Endodermal cell (in vitro differentiated cells): ENCODE results near the gene DNAJC6. TPM values are rescaled to one million over a fixed set of nuclear protein-coding genes. Genes with fewer than 3 reads are reported as not detected.

Experiments
- DNase-seq: peaks from one replicate; pipeline ENCODE4 v3.0.0-alpha.2; 2017
- H3K27ac ChIP-seq: 2 replicates; pipeline ENCODE4 v1.5.1; 2013; ENCODE audit warnings: mild to moderate bottlenecking, low read depth, low read length, moderate library complexity
- H3K27me3 ChIP-seq: 2 replicates; pipeline ENCODE4 v1.6.1; 2013; ENCODE audit warnings: mild to moderate bottlenecking, low read length, moderate library complexity; ENCODE audit not compliant: insufficient read depth, control insufficient read depth, poor library complexity, severe bottlenecking
- H3K36me3 ChIP-seq: 2 replicates; pipeline ENCODE4 v1.7.0; 2013; ENCODE audit warnings: mild to moderate bottlenecking, low read length, moderate library complexity; ENCODE audit not compliant: control insufficient read depth, insufficient read depth
- H3K4me1 ChIP-seq: one replicate; pipeline ENCODE4 v1.7.0; 2013; ENCODE audit warnings: low read length; ENCODE audit not compliant: control insufficient read depth, insufficient read depth
- H3K4me3 ChIP-seq: 2 replicates; pipeline ENCODE4 v1.5.1; 2013; ENCODE audit warnings: mild to moderate bottlenecking, low read length, moderate library complexity
- H3K9ac ChIP-seq: 2 replicates; pipeline ENCODE4 v1.6.1; 2013; ENCODE audit warnings: mild to moderate bottlenecking, low read length, moderate library complexity; ENCODE audit not compliant: poor library complexity, severe bottlenecking; ENCODE audit errors: extremely low read depth
- H3K9me3 ChIP-seq: 2 replicates; pipeline ENCODE4 v1.6.1; 2013; ENCODE audit warnings: mild to moderate bottlenecking, low read length, moderate library complexity; ENCODE audit not compliant: control insufficient read depth
- H3K27ac Mint-ChIP-seq: 2 replicates; pipeline ENCODE4 v1.8.0; 2020; ENCODE audit warnings: mixed read lengths
- H3K27me3 Mint-ChIP-seq: 2 replicates; pipeline ENCODE4 v1.8.0; 2021; ENCODE audit warnings: mild to moderate bottlenecking, mixed read lengths; ENCODE audit not compliant: insufficient read depth
- H3K36me3 Mint-ChIP-seq: 2 replicates; pipeline ENCODE4 v1.8.0; 2020; ENCODE audit warnings: low read depth, mixed read lengths
- H3K4me1 Mint-ChIP-seq: 2 replicates; pipeline ENCODE4 v1.8.0; 2020; ENCODE audit warnings: mixed read lengths
- H3K4me3 Mint-ChIP-seq: 2 replicates; pipeline ENCODE4 v1.8.0; 2020; ENCODE audit warnings: mild to moderate bottlenecking, moderate library complexity, mixed read lengths
- H3K9me3 Mint-ChIP-seq: 2 replicates; pipeline ENCODE4 v1.8.0; 2020; ENCODE audit warnings: mild to moderate bottlenecking, mixed read lengths
- CTCF ChIP-seq: fragments of 200-600 bp; sonication (generic); conservative IDR thresholded peaks from 2 replicates; pipeline ENCODE4 v1.5.0; 2021; ENCODE audit warnings: antibody characterized with exemption, mild to moderate bottlenecking
- WGBS, 2 experiments: methylation state at CpG; one replicate each; pipeline versions ENCODE4 v1.1.5 to v1.1.7; 2013; ENCODE audit warnings: missing lambda C conversion rate in 2 of 2, mixed read lengths in 1 of 2; ENCODE audit not compliant: insufficient coverage in 1 of 2, insufficient read length in 1 of 2; 5-methylcytosine and 5-hydroxymethylcytosine counted together
- total RNA-seq, 2 donors: library from RNA; stranded (reverse); fragmentation: NEBNext Ultra II Directional in 1 of 2; extraction: Animal tissue kit (Norgen Biotek cat#: 25700) in 1 of 2; gene quantifications; 2 replicates in 1 of 2; 3 replicates in 1 of 2; pipeline ENCODE4 v1.2.1, GENCODE V29; 2021

The DNAJC6 gene
- total RNA-seq, 2 donors from 2014 or later: 17.4 to 33.9 TPM

- Mint-ChIP-seq H3K36me3 (peaks cover 3% of the 10 kb centered on the region), H3K9me3 (peaks cover 4% of the 10 kb centered on the region), H3K4me1 (peaks cover 11% of the 10 kb centered on the region), H3K4me3 (no peak overlapping the region), H3K27ac (no peak overlapping the region), H3K27me3 (no peaks in the 10 kb centered on the region)
- DNase-seq: no peak
- TF ChIP-seq CTCF: no peak
- H3K27ac ChIP-seq: no peak overlapping the region
- no peaks in the 10 kb centered on the region for H3K4me1 ChIP-seq
- H3K9me3 ChIP-seq: peaks cover 5% of the 10 kb centered on the region
- H3K27me3 ChIP-seq: no peaks in the 10 kb centered on the region
- H3K9ac ChIP-seq: no peak overlapping the region
- 88 to 92% methylated on average over 1 to 2 of the region's 2 CpGs for WGBS, 2 experiments
- H3K36me3 ChIP-seq: no peaks in the 10 kb centered on the region
- no peak overlapping the region for H3K4me3 ChIP-seq
Measured at GRCh38 chr1:65417729-65418128, 108.4 kb downstream of the DNAJC6 start.

GRCh38 chr1:65418522-65419185 lies 109.3 kb downstream of the DNAJC6 start:
- H3K36me3 ChIP-seq: no peaks in the 10 kb centered on the region
- H3K27ac Mint-ChIP-seq: peak overlapping the region; percentile 67
- no peaks in the 10 kb centered on the region for H3K27me3 ChIP-seq
- H3K9me3 Mint-ChIP-seq: peaks cover 4% of the 10 kb centered on the region
- no peaks in the 10 kb centered on the region for H3K4me1 ChIP-seq
- peak overlapping the region; percentile 88 for H3K4me3 ChIP-seq
- TF ChIP-seq CTCF: no peak
- H3K27me3 Mint-ChIP-seq: no peaks in the 10 kb centered on the region
- H3K36me3 Mint-ChIP-seq: no peaks in the 10 kb centered on the region
- 93 to 100% methylated on average over 2 to 4 of the region's 4 CpGs for WGBS, 2 experiments
- no peak overlapping the region for H3K9ac ChIP-seq
- H3K4me1 Mint-ChIP-seq: peaks cover 11% of the 10 kb centered on the region
- H3K4me3 Mint-ChIP-seq: no peak overlapping the region
- DNase-seq: no peak
- no peak overlapping the region for H3K27ac ChIP-seq
- peaks cover 5% of the 10 kb centered on the region for H3K9me3 ChIP-seq

- peak overlapping the region; percentile 95 for H3K27ac Mint-ChIP-seq
- no peak for TF ChIP-seq CTCF
- H3K27ac ChIP-seq: peak overlapping the region; percentile 95
- no peaks in the 10 kb centered on the region for H3K4me1 ChIP-seq
- H3K36me3 ChIP-seq: peaks cover 3% of the 10 kb centered on the region
- H3K9me3 ChIP-seq: peaks cover 5% of the 10 kb centered on the region
- peak; percentile 100 for DNase-seq
- H3K27me3 Mint-ChIP-seq: no peaks in the 10 kb centered on the region
- no peak overlapping the region for H3K4me3 Mint-ChIP-seq
- peaks cover 8% of the 10 kb centered on the region for H3K36me3 Mint-ChIP-seq
- peak overlapping the region; percentile 93 for H3K9ac ChIP-seq
- WGBS, 2 experiments: 1 to 10% methylated on average over 3 to 49 of the region's 52 CpGs
- no peaks in the 10 kb centered on the region for H3K27me3 ChIP-seq
- H3K4me1 Mint-ChIP-seq: peaks cover 22% of the 10 kb centered on the region
- peak overlapping the region; percentile 96 for H3K4me3 ChIP-seq
- peaks cover 4% of the 10 kb centered on the region for H3K9me3 Mint-ChIP-seq
Measured at GRCh38 chr1:65419681-65420589, 110.6 kb downstream of the DNAJC6 start.
